BJ (cell line): ENCODE results near the gene TIMM50. TPM values are rescaled to one million over a fixed set of nuclear protein-coding genes. Genes with fewer than 3 reads are reported as not detected.

Experiments used
- CTCF ChIA-PET: fragments of 350-600 bp; formaldehyde crosslinking; extraction: SDS; loops from one replicate; lab custom pipeline; 2021; ENCODE audit warnings: antibody characterized with exemption, inconsistent platforms; lab: Yijun Ruan, JAX
- POLR2A ChIA-PET: fragments of 300-600 bp; sonication (Branson Sonifier 250); formaldehyde crosslinking; extraction: SDS; loops from one replicate; lab custom pipeline; 2021; ENCODE audit warnings: antibody characterized with exemption; lab: Charles Lee
- DNase-seq: peaks from one replicate; pipeline ENCODE4 v3.0.0-alpha.2; 2011; ENCODE audit warnings: low read depth
- H3K27me3 ChIP-seq: 2 replicates; pipeline ENCODE4 v1.6.0; 2011; ENCODE audit warnings: low read length; ENCODE audit not compliant: control insufficient read depth, insufficient read depth
- H3K36me3 ChIP-seq: 2 replicates; pipeline ENCODE4 v1.5.1; 2011; ENCODE audit warnings: low read length; ENCODE audit not compliant: control insufficient read depth, insufficient read depth
- H3K4me3 ChIP-seq: 2 replicates; pipeline ENCODE4 v1.5.1; 2011; ENCODE audit warnings: low read depth, mild to moderate bottlenecking, control low read depth, low read length
- polyA plus RNA-seq: library from polyadenylated mRNA; depleted of rRNA; stranded (reverse); fragments of >200 nt; gene quantifications from 2 replicates; pipeline ENCODE4 v1.2.3, GENCODE V29; 2011
- TF ChIP-seq, protein P1 (sequence below): IDR thresholded peaks from 2 replicates; pipeline ENCODE4 v1.5.1; 2011; ENCODE audit warnings: low read depth, mild to moderate bottlenecking, control low read depth, inconsistent platforms, low read length, moderate library complexity; ENCODE audit not compliant: insufficient read depth

The TIMM50 gene
- polyA plus RNA-seq, 1 experiment = 97.8 TPM

DNA sequence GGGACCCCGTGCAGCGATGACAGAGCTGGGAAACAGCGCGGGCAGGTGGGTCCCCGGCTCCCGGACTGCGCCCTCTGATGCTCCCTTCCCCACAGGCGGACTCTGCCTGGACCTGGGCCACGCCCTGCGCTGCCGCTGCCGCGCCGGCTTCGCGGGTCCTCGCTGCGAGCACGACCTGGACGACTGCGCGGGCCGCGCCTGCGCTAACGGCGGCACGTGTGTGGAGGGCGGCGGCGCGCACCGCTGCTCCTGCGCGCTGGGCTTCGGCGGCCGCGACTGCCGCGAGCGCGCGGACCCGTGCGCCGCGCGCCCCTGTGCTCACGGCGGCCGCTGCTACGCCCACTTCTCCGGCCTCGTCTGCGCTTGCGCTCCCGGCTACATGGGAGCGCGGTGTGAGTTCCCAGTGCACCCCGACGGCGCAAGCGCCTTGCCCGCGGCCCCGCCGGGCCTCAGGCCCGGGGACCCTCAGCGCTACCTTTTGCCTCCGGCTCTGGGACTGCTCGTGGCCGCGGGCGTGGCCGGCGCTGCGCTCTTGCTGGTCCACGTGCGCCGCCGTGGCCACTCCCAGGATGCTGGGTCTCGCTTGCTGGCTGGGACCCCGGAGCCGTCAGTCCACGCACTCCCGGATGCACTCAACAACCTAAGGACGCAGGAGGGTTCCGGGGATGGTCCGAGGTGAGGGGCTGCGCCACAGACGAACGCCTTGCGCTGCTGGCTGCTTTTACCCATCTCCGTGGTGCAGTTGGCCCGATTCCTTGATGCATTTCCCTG, 26.5 kb downstream of the TIMM50 start:
- CTCF ChIA-PET = interaction anchor here (0.8 to 1.1 kb wide), 2 partner anchors 25 to 67 kb away, joined by 3 to 5 read pairs; partner anchors contain the start of gene EID2B
- TF ChIP-seq, protein P1, sequence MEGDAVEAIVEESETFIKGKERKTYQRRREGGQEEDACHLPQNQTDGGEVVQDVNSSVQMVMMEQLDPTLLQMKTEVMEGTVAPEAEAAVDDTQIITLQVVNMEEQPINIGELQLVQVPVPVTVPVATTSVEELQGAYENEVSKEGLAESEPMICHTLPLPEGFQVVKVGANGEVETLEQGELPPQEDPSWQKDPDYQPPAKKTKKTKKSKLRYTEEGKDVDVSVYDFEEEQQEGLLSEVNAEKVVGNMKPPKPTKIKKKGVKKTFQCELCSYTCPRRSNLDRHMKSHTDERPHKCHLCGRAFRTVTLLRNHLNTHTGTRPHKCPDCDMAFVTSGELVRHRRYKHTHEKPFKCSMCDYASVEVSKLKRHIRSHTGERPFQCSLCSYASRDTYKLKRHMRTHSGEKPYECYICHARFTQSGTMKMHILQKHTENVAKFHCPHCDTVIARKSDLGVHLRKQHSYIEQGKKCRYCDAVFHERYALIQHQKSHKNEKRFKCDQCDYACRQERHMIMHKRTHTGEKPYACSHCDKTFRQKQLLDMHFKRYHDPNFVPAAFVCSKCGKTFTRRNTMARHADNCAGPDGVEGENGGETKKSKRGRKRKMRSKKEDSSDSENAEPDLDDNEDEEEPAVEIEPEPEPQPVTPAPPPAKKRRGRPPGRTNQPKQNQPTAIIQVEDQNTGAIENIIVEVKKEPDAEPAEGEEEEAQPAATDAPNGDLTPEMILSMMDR = no peak
- Histone ChIP-seq H3K4me3 (peak overlapping the region; percentile 53), H3K27me3 (0 out of 2 replicates have a peak, but pooled peaks cover 2% of the 10 kb centered on the region), H3K36me3 (no peaks in the 10 kb centered on the region)
- DNase-seq = no peak
- POLR2A ChIA-PET = no interaction called here

DNA sequence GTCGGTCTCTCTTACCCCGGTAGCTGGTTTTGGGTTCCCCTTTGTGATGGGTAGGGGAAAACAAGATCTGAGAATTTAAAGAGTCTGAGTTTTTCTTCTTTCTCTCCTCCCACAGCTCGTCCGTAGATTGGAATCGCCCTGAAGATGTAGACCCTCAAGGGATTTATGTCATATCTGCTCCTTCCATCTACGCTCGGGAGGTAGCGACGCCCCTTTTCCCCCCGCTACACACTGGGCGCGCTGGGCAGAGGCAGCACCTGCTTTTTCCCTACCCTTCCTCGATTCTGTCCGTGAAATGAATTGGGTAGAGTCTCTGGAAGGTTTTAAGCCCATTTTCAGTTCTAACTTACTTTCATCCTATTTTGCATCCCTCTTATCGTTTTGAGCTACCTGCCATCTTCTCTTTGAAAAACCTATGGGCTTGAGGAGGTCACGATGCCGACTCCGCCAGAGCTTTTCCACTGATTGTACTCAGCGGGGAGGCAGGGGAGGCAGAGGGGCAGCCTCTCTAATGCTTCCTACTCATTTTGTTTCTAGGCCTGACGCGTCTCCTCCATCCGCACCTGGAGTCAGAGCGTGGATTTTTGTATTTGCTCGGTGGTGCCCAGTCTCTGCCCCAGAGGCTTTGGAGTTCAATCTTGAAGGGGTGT, 27.2 kb downstream of the TIMM50 start:
- TF ChIP-seq, protein P1 = no peak
- no peaks in the 10 kb centered on the region for H3K36me3 ChIP-seq
- H3K4me3 ChIP-seq = peak overlapping the region; percentile 53
- ChIA-PET CTCF (interaction anchor here (0.8 to 1.2 kb wide), 3 partner anchors 25 to 68 kb away, joined by 3 to 5 read pairs (median 3); partner anchors contain the start of gene EID2B), POLR2A (no interaction called here)
- no peak for DNase-seq
- H3K27me3 ChIP-seq = 0 out of 2 replicates have a peak, but pooled peaks cover 2% of the 10 kb centered on the region

DNA sequence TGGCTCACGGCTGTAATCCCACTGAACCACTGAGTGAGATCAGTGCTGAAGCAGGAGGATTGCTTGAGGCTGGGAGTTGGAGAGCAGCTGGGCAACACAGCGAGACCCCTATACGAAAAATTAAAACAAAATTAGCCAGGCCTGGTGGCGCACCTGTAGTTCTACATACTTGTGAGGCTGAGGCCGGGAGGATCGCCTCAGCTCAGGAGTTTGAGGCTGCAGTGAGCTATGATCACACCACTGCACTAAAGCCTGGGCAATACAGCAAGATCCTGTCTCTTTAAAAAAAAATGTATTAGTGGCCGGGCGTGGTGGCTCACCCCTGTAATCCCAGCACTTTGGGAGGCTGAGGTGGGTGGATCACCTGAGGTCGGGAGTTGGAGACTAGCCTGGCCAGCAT, 28.0 kb downstream of the TIMM50 start:
- Histone ChIP-seq H3K27me3 (peaks cover 6% of the 10 kb centered on the region; the same call in 1 of the 2 replicates), H3K36me3 (no peaks in the 10 kb centered on the region), H3K4me3 (no peak overlapping the region)
- CTCF ChIA-PET = interaction anchor here (0.6 to 1.2 kb wide), 3 partner anchors 35 to 182 kb away, joined by 3 to 4 read pairs (median 3); no protein-coding TSS in a partner anchor
- POLR2A ChIA-PET = no interaction called here
- no peak for DNase-seq
- TF ChIP-seq, protein P1 = no peak

DNA sequence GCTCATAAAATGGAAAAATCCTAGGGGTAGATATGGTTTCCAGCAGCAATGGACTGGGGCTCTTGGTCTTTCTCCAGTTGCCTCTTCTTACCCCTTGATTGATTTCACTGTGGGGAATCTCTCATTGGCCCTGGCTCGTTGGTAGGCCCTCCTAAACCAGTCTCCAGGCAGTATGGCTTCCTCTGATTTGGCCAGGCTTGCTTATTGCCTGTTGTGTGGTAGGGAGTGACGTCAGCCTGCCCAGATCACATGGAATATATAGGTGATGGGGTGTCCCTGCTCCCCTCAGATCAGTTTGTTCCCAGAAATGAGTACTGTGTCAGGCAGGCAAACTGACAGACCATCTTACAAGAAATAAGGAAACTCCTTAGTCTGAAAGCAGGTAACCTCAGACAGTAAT, 28.6 kb downstream of the TIMM50 start:
- H3K4me3 ChIP-seq = no peak overlapping the region
- ChIA-PET POLR2A (no interaction called here), CTCF (interaction anchor here (0.6 to 0.8 kb wide), 2 partner anchors 35 to 182 kb away, joined by 3 to 4 read pairs; no protein-coding TSS in a partner anchor)
- TF ChIP-seq, protein P1 = no peak
- H3K36me3 ChIP-seq = no peaks in the 10 kb centered on the region
- no peak for DNase-seq
- peaks cover 10% of the 10 kb centered on the region for H3K27me3 ChIP-seq

DNA sequence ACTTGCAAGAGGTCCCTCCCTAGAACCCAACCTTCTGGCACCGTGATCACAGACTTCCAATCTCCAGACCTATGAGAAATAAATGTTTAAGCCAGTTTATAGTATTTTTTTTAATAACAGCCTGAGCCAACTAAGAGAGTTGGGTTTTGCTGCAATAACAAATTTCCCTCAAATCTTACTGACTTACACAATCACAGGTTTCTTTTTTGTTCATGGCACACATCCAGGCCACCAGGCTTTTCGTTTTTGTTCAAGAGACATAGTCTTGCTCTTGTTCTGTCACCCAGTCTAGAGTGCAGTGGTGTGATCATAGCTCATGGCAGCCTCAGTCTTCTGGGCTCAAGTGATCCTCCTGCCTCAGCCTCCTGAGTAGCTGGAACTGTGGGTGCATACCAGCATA, 32.4 kb downstream of the TIMM50 start:
- POLR2A ChIA-PET = no interaction called here
- Histone ChIP-seq H3K4me3 (no peak overlapping the region), H3K36me3 (no peaks in the 10 kb centered on the region), H3K27me3 (peaks cover 34% of the 10 kb centered on the region)
- no peak for DNase-seq
- CTCF ChIA-PET = interaction anchor here (1.1 to 1.8 kb wide), 2 partner anchors 15 to 19 kb away, joined by 3 to 5 read pairs; partner anchors contain the start of gene EID2B
- TF ChIP-seq, protein P1 = no peak
